H9 (cell line): ENCODE measurements around the gene PVR. TPM values are rescaled to one million over a fixed set of nuclear protein-coding genes. Genes with fewer than 3 reads are reported as not detected.

Source experiments
- DNase-seq: peaks from one replicate; pipeline ENCODE4 v3.0.0-alpha.2; 2017
- H2AFZ ChIP-seq: one replicate; pipeline ENCODE4 v1.6.1; 2013; ENCODE audit warnings: mild to moderate bottlenecking, low read length, control low read depth, moderate library complexity
- H2AK5ac ChIP-seq: 2 replicates; pipeline ENCODE4 v1.6.1; 2013; ENCODE audit warnings: low read length, control low read depth, mixed read lengths; ENCODE audit not compliant: insufficient read length
- H2BK120ac ChIP-seq: one replicate; pipeline ENCODE4 v1.6.1; 2013; ENCODE audit warnings: low read depth, mild to moderate bottlenecking, low read length, control low read depth, inconsistent platforms; ENCODE audit not compliant: poor library complexity, severe bottlenecking
- H2BK12ac ChIP-seq: 2 replicates; pipeline ENCODE4 v1.6.1; 2013; ENCODE audit warnings: low read length, control low read depth, mixed read lengths, low read depth; ENCODE audit not compliant: insufficient read length
- H2BK15ac ChIP-seq: 2 replicates; pipeline ENCODE4 v1.6.1; 2013; ENCODE audit warnings: low read depth, low read length, control low read depth
- H2BK20ac ChIP-seq: one replicate; pipeline ENCODE4 v1.6.1; 2013; ENCODE audit warnings: low read depth, mild to moderate bottlenecking, low read length, control low read depth, inconsistent platforms; ENCODE audit not compliant: poor library complexity, severe bottlenecking
- H2BK5ac ChIP-seq: 2 replicates; pipeline ENCODE4 v1.6.1; 2013; ENCODE audit warnings: low read length, control low read depth, mixed read lengths; ENCODE audit not compliant: insufficient read length
- H3K14ac ChIP-seq: 2 replicates; pipeline ENCODE4 v1.6.1; 2013; ENCODE audit warnings: low read length, control low read depth; ENCODE audit not compliant: insufficient read depth
- H3K18ac ChIP-seq: 2 replicates; pipeline ENCODE4 v1.6.1; 2013; ENCODE audit warnings: low read depth, mild to moderate bottlenecking, mixed read lengths, low read length, control low read depth; ENCODE audit not compliant: insufficient read length
- H3K23ac ChIP-seq: 2 replicates; pipeline ENCODE4 v1.6.1; 2013; ENCODE audit warnings: low read length, control low read depth, mixed read lengths, low read depth; ENCODE audit not compliant: insufficient read length
- H3K23me2 ChIP-seq: 2 replicates; pipeline ENCODE4 v1.6.1; 2013; ENCODE audit warnings: low read depth, mild to moderate bottlenecking, mixed read lengths, low read length, control low read depth; ENCODE audit not compliant: insufficient read length, poor library complexity, severe bottlenecking
- H3K27ac ChIP-seq: 2 replicates; pipeline ENCODE4 v1.5.1; 2013; ENCODE audit warnings: low read length, control low read depth, mixed read lengths, low read depth; ENCODE audit not compliant: insufficient read length
- H3K27me3 ChIP-seq: 2 replicates; pipeline ENCODE4 v1.6.1; 2013; ENCODE audit warnings: low read length, control low read depth, inconsistent platforms; ENCODE audit not compliant: insufficient read depth
- H3K4ac ChIP-seq: 2 replicates; pipeline ENCODE4 v1.6.1; 2013; ENCODE audit warnings: low read depth, mild to moderate bottlenecking, control low read depth, inconsistent platforms, low read length, moderate library complexity
- H3K4me1 ChIP-seq: 2 replicates; pipeline ENCODE4 v1.6.1; 2013; ENCODE audit warnings: low read length, control low read depth, inconsistent platforms; ENCODE audit not compliant: insufficient read depth
- H3K4me2 ChIP-seq: 2 replicates; pipeline ENCODE4 v1.6.1; 2013; ENCODE audit warnings: low read length, control low read depth, mixed read lengths; ENCODE audit not compliant: insufficient read length, insufficient read depth
- H3K56ac ChIP-seq: 2 replicates; pipeline ENCODE4 v1.6.1; 2013; ENCODE audit warnings: low read depth, mild to moderate bottlenecking, mixed read lengths, low read length, control low read depth; ENCODE audit not compliant: insufficient read length
- H3K79me1 ChIP-seq: 2 replicates; pipeline ENCODE4 v1.6.1; 2013; ENCODE audit warnings: low read depth, mild to moderate bottlenecking, moderate library complexity, low read length, control low read depth, inconsistent platforms; ENCODE audit not compliant: insufficient read depth, poor library complexity, severe bottlenecking
- H3K79me2 ChIP-seq: 2 replicates; pipeline ENCODE4 v1.6.1; 2013; ENCODE audit warnings: low read length, control low read depth, inconsistent platforms; ENCODE audit not compliant: insufficient read depth
- H3K9ac ChIP-seq: 2 replicates; pipeline ENCODE4 v1.6.1; 2013; ENCODE audit warnings: low read length, control low read depth, mixed read lengths; ENCODE audit not compliant: insufficient read length; ENCODE audit errors: extremely low read depth
- H3K9me3 ChIP-seq: one replicate; pipeline ENCODE4 v1.6.1; 2013; ENCODE audit warnings: low read depth, low read length, inconsistent platforms; ENCODE audit not compliant: control insufficient read depth
- H3T11ph ChIP-seq: one replicate; pipeline ENCODE4 v1.6.1; 2013; ENCODE audit warnings: mild to moderate bottlenecking, low read length, control low read depth, inconsistent platforms
- H4K20me1 ChIP-seq: one replicate; pipeline ENCODE4 v1.6.1; 2013; ENCODE audit not compliant: control insufficient read depth, insufficient read length, insufficient read depth
- H4K5ac ChIP-seq: 2 replicates; pipeline ENCODE4 v1.6.1; 2013; ENCODE audit warnings: low read depth, mild to moderate bottlenecking, mixed read lengths, low read length, control low read depth; ENCODE audit not compliant: insufficient read length
- H4K8ac ChIP-seq: replicated peaks from 2 replicates; pipeline ENCODE4 v1.6.1; 2013; ENCODE audit warnings: low read length, control low read depth, mixed read lengths, low read depth; ENCODE audit not compliant: insufficient read length
- H4K91ac ChIP-seq: 2 replicates; pipeline ENCODE4 v1.6.1; 2013; ENCODE audit warnings: low read depth, mild to moderate bottlenecking, moderate library complexity, mixed read lengths, low read length, control low read depth; ENCODE audit not compliant: insufficient read length
- H3K27ac Mint-ChIP-seq, 3 experiments: 2 replicates in 2 of 3; 3 replicates in 1 of 3; pipeline ENCODE4 v1.8.0; 2020 to 2021; ENCODE audit warnings: mixed read lengths in 3 of 3, mild to moderate bottlenecking in 1 of 3, moderate library complexity in 1 of 3
- H3K27me3 Mint-ChIP-seq: 2 replicates; pipeline ENCODE4 v1.8.0; 2021; ENCODE audit warnings: low read depth, mild to moderate bottlenecking, moderate library complexity, mixed read lengths
- H3K36me3 Mint-ChIP-seq, 3 experiments: 2 replicates in 2 of 3; 3 replicates in 1 of 3; pipeline ENCODE4 v1.8.0; 2020 to 2021; ENCODE audit warnings: low read depth in 3 of 3, mixed read lengths in 3 of 3; ENCODE audit not compliant: insufficient read depth in 1 of 3
- H3K4me1 Mint-ChIP-seq, 2 experiments: 2 replicates each; pipeline ENCODE4 v1.8.0; 2020; ENCODE audit warnings: mixed read lengths in 2 of 2
- H3K4me3 Mint-ChIP-seq, 2 experiments: 2 replicates in 1 of 2; 3 replicates in 1 of 2; pipeline ENCODE4 v1.8.0; 2020 to 2021; ENCODE audit warnings: mild to moderate bottlenecking in 2 of 2, mixed read lengths in 2 of 2, moderate library complexity in 1 of 2
- H3K9me3 Mint-ChIP-seq, 2 experiments: 2 replicates in 1 of 2; 3 replicates in 1 of 2; pipeline ENCODE4 v1.8.0; 2020; ENCODE audit warnings: mild to moderate bottlenecking in 2 of 2, mixed read lengths in 2 of 2, moderate library complexity in 1 of 2
- CTCF ChIP-seq: fragments of 200-600 bp; sonication (generic); conservative IDR thresholded peaks from 3 replicates; pipeline ENCODE4 v1.8.0; 2021; ENCODE audit warnings: antibody characterized with exemption, mild to moderate bottlenecking
- WGBS: extraction: QIAGEN DNeasy Blood & Tissue Kit; methylation state at CpG from one replicate; pipeline ENCODE4 v1.1.7; 2013; ENCODE audit warnings: missing lambda C conversion rate, low lambda C conversion rate, mixed read lengths; ENCODE audit not compliant: insufficient read length; ENCODE audit errors: extremely low coverage; 5-methylcytosine and 5-hydroxymethylcytosine counted together
- total RNA-seq: library from RNA; stranded (reverse); gene quantifications from 2 replicates; pipeline ENCODE4 v1.2.1, GENCODE V29; 2021

PVR gene
- total RNA-seq, 1 experiment from 2014 or later, result 29.2 TPM

GRCh38 chr19:44660081-44660480 lies 16.4 kb downstream of the PVR start:
- no peak overlapping the region for H3K14ac ChIP-seq
- H2BK5ac ChIP-seq, result no peak overlapping the region
- no peak overlapping the region for H4K91ac ChIP-seq
- no peak for TF ChIP-seq CTCF
- WGBS, result no CpG with 5 or more reads among the region's 4 CpGs
- H3T11ph ChIP-seq, result no peak overlapping the region
- H2BK20ac ChIP-seq, result no peak overlapping the region
- no peak overlapping the region for H2BK15ac ChIP-seq
- Mint-ChIP-seq H3K9me3 (peaks cover 2 to 4% of the 10 kb centered on the region in 2 experiments; a peak in 2 of 5 replicates), H3K4me3 (no peak overlapping the region), H3K4me1 (peaks cover 2 to 5% of the 10 kb centered on the region in 2 experiments; a peak in 2 of 4 replicates), H3K27me3 (no peaks in the 10 kb centered on the region), H3K36me3 (peaks cover 33 to 73% (median 51%) of the 10 kb centered on the region in 3 experiments), H3K27ac (no peak overlapping the region)
- no peak overlapping the region for H3K27ac ChIP-seq
- H4K5ac ChIP-seq, result no peak overlapping the region
- no peak overlapping the region for H3K4me2 ChIP-seq
- H3K23ac ChIP-seq, result no peak overlapping the region
- H3K56ac ChIP-seq, result no peak overlapping the region
- no peak for DNase-seq
- no peaks in the 10 kb centered on the region for H3K79me1 ChIP-seq
- no peak overlapping the region for H2BK120ac ChIP-seq
- H3K9ac ChIP-seq, result no peak overlapping the region
- H2AK5ac ChIP-seq, result no peak overlapping the region
- H3K79me2 ChIP-seq, result no peaks in the 10 kb centered on the region
- H3K18ac ChIP-seq, result no peak overlapping the region
- H3K4me1 ChIP-seq, result no peaks in the 10 kb centered on the region
- no peak overlapping the region for H2BK12ac ChIP-seq
- H4K20me1 ChIP-seq, result no peaks in the 10 kb centered on the region
- no peak overlapping the region for H3K4ac ChIP-seq
- H3K23me2 ChIP-seq, result no peaks in the 10 kb centered on the region
- H3K9me3 ChIP-seq, result no peaks in the 10 kb centered on the region
- no peak overlapping the region for H2AFZ ChIP-seq
- no peaks in the 10 kb centered on the region for H3K27me3 ChIP-seq
- no peak overlapping the region for H4K8ac ChIP-seq
